Sigmoid colon (tissue), 4 donors: ENCODE data around the gene TSPYL6.
"Not testable (repeated sequence)": the region's sequence is repeated elsewhere in the genome, so short reads cannot be mapped to it uniquely, and the experiment has no call there.

Experiments used
- CTCF ChIP-seq, 4 experiments: fragments of 450-650 bp in 3 of 4; fragments of 200-600 bp in 1 of 4; IDR thresholded peaks; one replicate each; pipeline ENCODE4 v1.5.1; 2016 to 2019; ENCODE audit warnings: antibody characterized with exemption in 4 of 4, mild to moderate bottlenecking in 3 of 4, moderate library complexity in 2 of 4
- EP300 ChIP-seq, 4 donors: sonication (generic); formaldehyde crosslinking; IDR thresholded peaks; one replicate each; pipeline ENCODE4 v1.6.1; 2017; ENCODE audit warnings: antibody characterized with exemption in 4 of 4
- POLR2A ChIP-seq, 2 donors: fragments of 450-650 bp; IDR thresholded peaks; one replicate each; pipeline ENCODE4 v1.6.1; 2016; ENCODE audit warnings: antibody characterized with exemption in 2 of 2, mild to moderate bottlenecking in 2 of 2, moderate library complexity in 2 of 2
- POLR2AphosphoS5 ChIP-seq, 4 donors: sonication (generic); formaldehyde crosslinking; IDR thresholded peaks; one replicate each; pipeline ENCODE4 v1.6.1; 2017; ENCODE audit warnings: antibody characterized with exemption in 4 of 4

DNA sequence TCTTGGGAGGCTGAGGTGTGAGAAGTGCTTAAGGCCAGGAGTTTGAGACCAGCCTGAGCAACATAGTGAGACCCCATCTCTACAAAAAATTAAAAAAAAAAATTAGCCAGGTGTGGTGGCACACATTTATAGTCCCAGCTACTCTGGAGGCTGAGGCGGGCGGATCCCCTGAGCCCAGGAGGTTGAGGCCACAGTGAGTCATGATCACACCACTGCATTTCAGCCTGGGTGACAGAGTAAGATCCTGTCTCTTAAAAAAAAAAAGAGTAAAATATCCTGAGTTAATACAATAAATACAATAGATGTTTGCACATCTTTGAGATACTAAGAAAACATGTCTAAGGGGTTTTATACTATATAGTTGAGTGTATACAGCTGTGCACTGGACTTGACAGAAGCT is 38.6 kb upstream of the TSPYL6 start:
- not testable (repeated sequence) for TF ChIP-seq CTCF, POLR2A, EP300, POLR2AphosphoS5 (IDR thresholded peaks at IDR 0.05)
